HCT116 (cell line): ENCODE results near the gene CNDP1. TPM values are rescaled to one million over a fixed set of nuclear protein-coding genes. Genes with fewer than 3 reads are reported as not detected.
"Not testable (repeated sequence)": the region's sequence is repeated elsewhere in the genome, so short reads cannot be mapped to it uniquely, and the experiment has no call there.

ENCODE experiments used
- ATAC-seq: fragments of 200-7000 bp; cut with Tn5 transposase; 2 replicates; pipeline ENCODE4 v1.9.1; 2020; ENCODE audit warnings: mild to moderate bottlenecking, moderate library complexity
- BruUV-seq: library from RNA; stranded (reverse); fragments of 400-500 nt; replicated peaks from 2 replicates; lab custom pipeline; 2021; lab: Mats Ljungman, UMichigan
- CTCF ChIA-PET: fragments of 300-600 bp; sonication (Branson Sonifier 250); formaldehyde crosslinking; loops from one replicate; lab custom pipeline; 2021; ENCODE audit warnings: antibody characterized with exemption; lab: Charles Lee
- POLR2A ChIA-PET: fragments of 300-600, 350-600 bp; sonication (Branson Sonifier 250); formaldehyde crosslinking; loops from one replicate; lab custom pipeline; 2021; ENCODE audit warnings: antibody characterized with exemption; lab: Charles Lee
- RAD21 ChIA-PET, 2 experiments: fragments of 300-600 bp; sonication (Branson Sonifier 250); formaldehyde crosslinking; loops; one replicate each; lab custom pipeline; 2023; ENCODE audit warnings: low total read pairs in 2 of 2; ENCODE audit not compliant: uncharacterized antibody in 2 of 2, unreplicated experiment in 2 of 2, low non-redundant PET in 1 of 2; lab: Charles Lee
- DNase-seq: peaks from one replicate; pipeline ENCODE4 v3.0.0-alpha.2; 2010; ENCODE audit warnings: low read depth, low spot score
- H2AFZ ChIP-seq: fragments of 200-600 bp; shearing (Covaris generic), sonication (generic); 2 replicates; pipeline ENCODE4 v1.6.1; 2017; ENCODE audit warnings: low read depth, mixed run types, mixed read lengths, antibody characterized with exemption, low read length; ENCODE audit not compliant: poor library complexity, severe bottlenecking
- H3K27ac ChIP-seq: 2 replicates; pipeline ENCODE4 v1.5.1; 2012; ENCODE audit warnings: low read depth, low read length
- H3K27me3 ChIP-seq: fragments of 200-600 bp; sonication (generic); 2 replicates; pipeline ENCODE4 v1.6.1; 2016; ENCODE audit warnings: mixed run types, low read length, mixed read lengths; ENCODE audit not compliant: insufficient read depth
- H3K36me3 ChIP-seq, 2 experiments: fragments of 200-500 bp in 1 of 2; fragments of 200-600 bp in 1 of 2; sonication (Bioruptor generic) in 1 of 2; sonication (generic) in 1 of 2; 2 replicates each; pipeline versions ENCODE4 v1.5.1 to v1.6.1; 2014 to 2016; ENCODE audit warnings: low read length in 2 of 2, inconsistent platforms in 1 of 2, mixed read lengths in 1 of 2, mixed run types in 1 of 2; ENCODE audit not compliant: insufficient read depth in 2 of 2, control insufficient read depth in 1 of 2
- H3K4me1 ChIP-seq, 2 experiments: fragments of 200-600 bp in 1 of 2; sonication (generic) in 1 of 2; 2 replicates each; pipeline versions ENCODE4 v1.5.1 to v1.6.1; 2012 to 2017; ENCODE audit warnings: low read length in 2 of 2, inconsistent platforms in 1 of 2, mild to moderate bottlenecking in 1 of 2, mixed read lengths in 1 of 2, mixed run types in 1 of 2, moderate library complexity in 1 of 2; ENCODE audit not compliant: insufficient read depth in 2 of 2, control insufficient read depth in 1 of 2
- H3K4me2 ChIP-seq: fragments of 200-600 bp; sonication (generic); 2 replicates; pipeline ENCODE4 v1.6.1; 2017; ENCODE audit warnings: mixed run types, low read length, mixed read lengths
- H3K4me3 ChIP-seq, 2 experiments: fragments of 200-600 bp in 1 of 2; sonication (generic) in 1 of 2; replicated peaks in 1 of 2; 2 replicates each; pipeline ENCODE4 v1.5.1; 2011 to 2016; ENCODE audit warnings: low read length in 2 of 2, control low read depth in 1 of 2, low read depth in 1 of 2, mild to moderate bottlenecking in 1 of 2, mixed read lengths in 1 of 2, mixed run types in 1 of 2
- H3K79me2 ChIP-seq: fragments of 200-600 bp; sonication (generic); 2 replicates; pipeline ENCODE4 v1.6.1; 2017; ENCODE audit warnings: mild to moderate bottlenecking, mixed run types, low read length, moderate library complexity, mixed read lengths; ENCODE audit not compliant: insufficient read depth
- H3K9ac ChIP-seq: fragments of 200-600 bp; sonication (generic); 2 replicates; pipeline ENCODE4 v1.6.1; 2016; ENCODE audit warnings: low read length, mixed read lengths
- H3K9me2 ChIP-seq: fragments of 200-600 bp; sonication (generic), shearing (Covaris generic); 2 replicates; pipeline ENCODE4 v1.6.1; 2017; ENCODE audit warnings: mixed run types, mild to moderate bottlenecking, moderate library complexity; ENCODE audit not compliant: insufficient read depth
- H3K9me3 ChIP-seq, 2 experiments: fragments of 200-500 bp in 1 of 2; fragments of 200-600 bp in 1 of 2; sonication (Bioruptor generic) in 1 of 2; sonication (generic) in 1 of 2; 2 replicates each; pipeline ENCODE4 v1.6.1; 2014 to 2017; ENCODE audit warnings: low read length in 2 of 2, mixed read lengths in 2 of 2, inconsistent platforms in 1 of 2, low read depth in 1 of 2, mild to moderate bottlenecking in 1 of 2, mixed run types in 1 of 2, moderate library complexity in 1 of 2; ENCODE audit not compliant: control insufficient read depth in 1 of 2, insufficient read depth in 1 of 2
- H4K20me1 ChIP-seq: fragments of 200-600 bp; sonication (generic), shearing (Covaris generic); 2 replicates; pipeline ENCODE4 v1.6.1; 2017; ENCODE audit warnings: mixed run types, mild to moderate bottlenecking, moderate library complexity; ENCODE audit not compliant: insufficient read depth
- EGR1 ChIP-seq: IDR thresholded peaks from 2 replicates; pipeline ENCODE4 v1.6.1; 2012; ENCODE audit warnings: low read depth
- RAD21 ChIP-seq: IDR thresholded peaks from 2 replicates; pipeline ENCODE4 v1.6.1; 2012; ENCODE audit warnings: low read depth, mild to moderate bottlenecking
- REST ChIP-seq: IDR thresholded peaks from 2 replicates; pipeline ENCODE4 v1.6.1; 2012; ENCODE audit warnings: low read depth
- SRF ChIP-seq: IDR thresholded peaks from 2 replicates; pipeline ENCODE4 v1.6.1; 2012; ENCODE audit warnings: low read depth
- YY1 ChIP-seq: IDR thresholded peaks from 2 replicates; pipeline ENCODE4 v1.6.1; 2011; ENCODE audit warnings: low read length, low read depth, moderate library complexity, mild to moderate bottlenecking; ENCODE audit not compliant: insufficient replicate concordance; ENCODE audit errors: extremely low read depth
- ZFX ChIP-seq: fragments of 450-650 bp; IDR thresholded peaks from 2 replicates; pipeline ENCODE4 v1.6.1; 2017
- intact Hi-C: fragments of 100-400 bp; cut with micrococcal nuclease; formaldehyde crosslinking; loops from 2 replicates; pipeline ENCODE4 v1.10.0; 2022
- total RNA-seq: library from RNA; stranded (reverse); gene quantifications from one replicate; pipeline ENCODE4 v1.2.1, GENCODE V29; 2021; ENCODE audit not compliant: unreplicated experiment

CNDP1 gene
- total RNA-seq, 1 experiment from 2014 or later, result not detected

- no peak for TF ChIP-seq REST
- TF ChIP-seq EGR1, result no peak
- TF ChIP-seq RAD21, result no peak
- TF ChIP-seq YY1, result no peak
- TF ChIP-seq ZFX, result no peak
- TF ChIP-seq SRF, result no peak
Observed at GRCh38 chr18:74563999-74564398, 29.7 kb downstream of the CNDP1 start (continued).

- CTCF ChIA-PET, H3K36me3 ChIP-seq, intact Hi-C loops, H3K4me1 ChIP-seq, H2AFZ ChIP-seq, H4K20me1 ChIP-seq, BruUV-seq, H3K4me3 ChIP-seq, H3K79me2 ChIP-seq, H3K27ac ChIP-seq, H3K9ac ChIP-seq, ATAC-seq, POLR2A ChIA-PET, DNase-seq, H3K4me2 ChIP-seq, H3K9me2 ChIP-seq, H3K9me3 ChIP-seq, RAD21 ChIA-PET: not testable (repeated sequence)
- H3K27me3 ChIP-seq, result peaks cover 15% of the 10 kb centered on the region
Observed at GRCh38 chr18:74565164-74565563, 30.9 kb downstream of the CNDP1 start.

GRCh38 chr18:74565993-74566392 lies 31.7 kb downstream of the CNDP1 start:
- intact Hi-C loops, H3K4me2 ChIP-seq, CTCF ChIA-PET, POLR2A ChIA-PET, RAD21 ChIA-PET, H3K9me3 ChIP-seq, H3K79me2 ChIP-seq, ATAC-seq, H4K20me1 ChIP-seq, H3K4me3 ChIP-seq, H3K4me1 ChIP-seq, H3K9me2 ChIP-seq, H2AFZ ChIP-seq, H3K36me3 ChIP-seq, DNase-seq, H3K9ac ChIP-seq, H3K27ac ChIP-seq, BruUV-seq: not testable (repeated sequence)
- peaks cover 18% of the 10 kb centered on the region for H3K27me3 ChIP-seq
